GM21360 (cell line): Measurements from ENCODE around the gene SENP8.
A peak's percentile ranks its signal among the peaks of the same experiment; 100 is the strongest.
"Not testable (repeated sequence)": the region's sequence is repeated elsewhere in the genome, so short reads cannot be mapped to it uniquely, and the experiment has no call there.

ENCODE experiments used
- ATAC-seq: cut with Tn5 transposase; IDR thresholded peaks from one replicate; pipeline ENCODE4 v1.9.1; 2021; ENCODE audit warnings: mild to moderate bottlenecking, moderate library complexity; ENCODE audit not compliant: unreplicated experiment

The SENP8 gene

DNA sequence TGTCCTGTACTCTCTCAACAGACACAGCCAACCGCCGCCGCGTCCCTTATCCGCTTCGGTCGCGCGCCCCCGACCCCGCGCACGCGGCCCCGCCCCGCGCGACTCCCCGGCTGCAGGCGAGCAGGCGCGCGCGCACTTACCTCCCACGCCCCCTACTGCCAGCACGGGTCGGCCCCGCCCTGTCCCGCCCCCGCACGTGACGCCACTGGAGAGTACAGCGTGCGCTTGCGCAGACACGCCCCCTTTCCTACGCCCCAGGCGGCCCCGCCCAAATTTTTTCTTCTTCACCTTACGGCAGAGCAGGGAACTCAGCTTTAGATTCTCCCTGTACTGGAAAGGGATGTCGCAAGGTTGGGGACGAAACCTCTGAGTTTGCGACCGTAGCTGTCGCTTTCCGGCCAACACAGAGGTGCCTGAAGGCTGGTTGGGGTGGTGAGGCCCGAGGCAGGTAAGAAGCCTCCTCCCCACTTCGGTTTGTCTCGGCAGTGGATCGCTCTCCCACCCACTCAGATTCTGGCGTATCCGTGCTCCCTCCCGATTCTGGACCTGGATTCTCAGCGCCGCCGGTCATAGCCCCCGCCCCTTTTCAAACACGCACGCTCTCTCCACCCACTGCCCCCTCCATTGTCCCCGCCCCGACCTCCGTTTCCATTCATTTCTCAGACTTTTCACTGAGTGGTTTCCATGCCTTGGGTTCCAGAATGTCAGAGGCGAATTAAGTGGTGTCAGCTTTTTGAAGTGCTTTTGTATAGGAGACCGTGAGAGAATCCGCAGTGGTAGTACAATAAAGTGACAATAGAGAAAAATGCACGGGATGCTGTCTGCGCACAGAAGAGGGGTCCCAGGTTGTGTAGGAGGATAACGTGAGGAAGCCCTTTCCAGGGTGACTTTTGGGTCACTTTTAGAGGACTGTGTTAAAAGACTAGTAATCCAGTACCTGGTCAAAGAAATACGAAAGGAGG, at the start of gene SENP8, which contains the start of gene MYO9A:
TSS of gene SENP8 (plus strand) at position 387 of the 962 bp plus-strand sequence. CDS start 21,221 bp downstream, outside the sequence.
TSS of gene MYO9A (minus strand) at position 134 of the 962 bp plus-strand sequence. CDS start 71,587 bp downstream, outside the sequence.
- peak; percentile 52 for ATAC-seq

DNA sequence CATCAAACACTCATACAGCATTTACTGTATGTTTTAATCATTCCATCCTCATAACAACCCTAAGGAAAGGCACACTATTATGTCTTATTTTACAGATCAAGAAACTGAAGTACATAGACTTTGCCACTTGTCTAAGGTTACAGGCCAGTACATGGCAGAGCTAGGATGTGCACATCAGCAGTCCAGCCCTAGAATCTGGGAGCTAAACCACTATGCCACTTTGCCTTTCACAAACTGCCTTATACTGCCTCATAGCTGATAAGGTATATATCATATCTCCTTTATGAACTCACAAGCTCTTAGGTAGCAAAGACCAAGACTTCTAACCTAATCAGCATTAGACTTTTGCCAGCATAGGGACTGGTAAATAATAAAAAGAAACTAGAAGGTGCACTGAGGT, 49.3 kb upstream of the SENP8 start:
- ATAC-seq = no peak

DNA sequence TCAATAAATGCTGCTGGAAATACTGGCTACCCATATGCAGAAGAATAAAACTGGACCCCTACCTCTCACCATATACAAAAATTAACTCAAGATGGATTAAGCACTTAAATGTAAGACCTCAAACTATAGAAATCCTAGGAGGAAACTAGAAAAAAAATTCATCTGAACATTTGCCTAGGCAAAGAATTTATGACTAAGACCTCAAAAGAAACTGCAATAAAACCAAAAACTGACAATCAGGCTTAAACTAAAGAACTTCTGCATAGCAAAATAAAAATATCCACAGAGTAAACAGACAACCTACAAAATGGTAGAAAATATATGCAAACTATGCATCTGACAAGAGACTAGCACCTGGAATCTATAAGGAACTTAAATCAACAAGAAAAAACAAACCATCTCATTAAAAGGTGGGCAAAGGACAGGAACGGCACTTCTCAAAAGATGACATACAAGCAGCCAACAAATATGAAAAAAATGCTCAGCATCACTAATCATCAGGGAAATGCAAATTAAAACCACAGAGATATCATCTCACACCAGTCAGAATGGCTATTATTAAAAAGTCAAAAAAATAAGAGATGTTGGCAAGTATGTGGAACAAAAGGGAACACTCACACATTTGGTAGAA, 47.3 kb upstream of the SENP8 start:
- ATAC-seq = no peak

DNA sequence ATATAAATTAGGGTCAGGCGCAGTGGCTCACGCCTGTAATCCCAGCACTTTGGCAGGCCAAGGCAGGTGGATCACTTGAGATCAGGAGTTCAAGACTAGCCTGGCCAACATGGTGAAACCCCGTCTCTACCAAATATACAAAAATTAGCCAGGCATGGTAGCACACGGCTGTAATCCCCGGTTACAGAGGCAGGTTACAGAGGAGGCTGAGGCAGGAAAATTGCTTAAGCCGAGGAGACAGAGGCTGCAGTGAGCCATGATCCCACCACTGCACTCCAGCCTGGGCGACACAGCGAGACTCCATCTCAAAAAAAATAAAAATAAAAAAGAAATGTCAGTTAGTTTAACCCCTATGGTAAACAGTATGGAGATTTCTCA, 46.8 kb upstream of the SENP8 start:
- not testable (repeated sequence) for ATAC-seq

DNA sequence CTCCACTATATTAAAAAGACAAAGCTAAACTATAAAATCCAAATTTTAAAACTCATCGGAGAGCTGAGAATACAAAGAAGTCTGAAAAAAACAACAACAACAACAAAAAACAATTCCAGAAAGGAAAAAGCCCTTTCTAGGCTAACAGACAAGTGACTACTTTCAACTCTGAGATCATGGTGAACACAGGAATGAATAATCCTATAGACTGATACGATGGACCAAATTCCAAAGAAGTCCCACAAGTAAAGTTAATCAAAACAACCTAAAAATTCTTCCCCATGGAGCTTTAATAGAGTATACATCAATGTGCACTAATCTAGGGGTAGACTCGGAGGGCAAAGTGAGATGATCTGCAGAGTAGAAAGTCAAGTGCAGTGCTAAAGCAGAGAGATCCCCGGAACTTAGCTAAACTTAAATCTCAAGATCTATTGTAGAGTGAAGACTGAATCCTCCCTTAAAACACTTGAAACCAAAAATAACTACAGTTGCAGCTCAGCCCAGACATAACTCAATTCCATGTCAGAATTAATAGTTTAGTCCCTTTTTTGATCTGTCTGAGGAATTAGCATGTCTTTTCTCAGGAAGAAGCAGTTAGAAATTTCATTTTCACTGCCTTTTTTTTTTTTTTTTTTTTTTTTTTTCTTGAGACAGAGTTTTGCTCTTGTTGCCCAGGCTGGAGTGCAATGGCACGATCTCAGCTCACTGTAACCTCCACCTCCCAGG, 43.7 kb upstream of the SENP8 start:
- no peak for ATAC-seq

DNA sequence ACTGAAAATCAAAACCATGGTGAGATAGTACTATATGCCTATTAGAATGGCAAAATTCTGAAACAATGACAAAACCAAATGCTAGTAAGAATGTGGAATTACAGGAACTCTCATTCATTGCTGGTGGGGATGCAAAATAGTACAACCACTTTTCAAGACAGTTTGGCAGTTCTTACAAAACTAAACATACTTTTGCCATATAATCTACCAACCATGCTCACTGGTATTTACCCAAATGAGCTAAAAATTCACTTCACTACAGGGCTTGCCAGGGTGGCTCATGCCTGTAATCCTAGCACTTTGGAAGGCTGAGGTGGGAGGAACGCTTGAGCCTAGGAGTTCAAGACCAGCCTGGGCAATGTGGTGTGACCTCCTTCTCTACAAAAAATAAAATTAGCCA, 40.3 kb upstream of the SENP8 start:
- no peak for ATAC-seq

DNA sequence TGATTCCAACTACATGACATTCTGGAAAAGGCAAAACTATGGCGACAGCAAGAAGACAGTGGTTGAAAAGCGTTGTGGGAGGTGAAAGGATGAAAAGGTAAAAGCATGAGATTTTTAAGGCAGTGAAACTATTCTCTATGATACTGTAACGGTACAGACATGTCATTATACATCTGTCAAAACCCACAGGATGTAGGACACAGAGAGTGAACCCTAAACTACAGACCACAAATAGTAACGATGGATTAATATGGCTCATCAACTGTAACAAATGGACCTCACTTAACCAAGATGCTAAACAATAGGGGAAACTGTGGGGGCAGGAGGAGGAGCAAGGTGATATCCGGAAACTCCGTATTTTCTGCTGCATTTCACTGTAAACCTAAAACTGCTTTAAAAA, 39.3 kb upstream of the SENP8 start:
- no peak for ATAC-seq

DNA sequence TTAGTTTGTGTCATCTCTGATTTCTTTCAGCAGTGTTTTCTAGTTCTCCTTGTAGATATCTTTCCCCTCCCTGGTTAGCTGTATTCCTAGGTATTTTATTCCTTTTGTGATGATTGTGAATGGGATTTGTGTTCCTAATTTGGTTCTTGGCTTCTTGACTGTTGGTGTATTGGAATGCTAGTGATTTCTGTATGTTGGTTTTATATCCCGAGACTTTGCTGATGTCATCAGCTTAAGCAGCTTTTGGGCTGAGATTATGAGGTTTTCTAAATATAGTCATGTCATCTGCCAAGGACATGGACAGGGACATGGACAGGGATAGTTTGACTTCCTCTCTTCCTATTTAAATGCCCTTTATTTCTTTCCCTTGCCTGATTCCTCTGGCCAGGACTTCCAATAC, 36.0 kb upstream of the SENP8 start:
- ATAC-seq = no peak

DNA sequence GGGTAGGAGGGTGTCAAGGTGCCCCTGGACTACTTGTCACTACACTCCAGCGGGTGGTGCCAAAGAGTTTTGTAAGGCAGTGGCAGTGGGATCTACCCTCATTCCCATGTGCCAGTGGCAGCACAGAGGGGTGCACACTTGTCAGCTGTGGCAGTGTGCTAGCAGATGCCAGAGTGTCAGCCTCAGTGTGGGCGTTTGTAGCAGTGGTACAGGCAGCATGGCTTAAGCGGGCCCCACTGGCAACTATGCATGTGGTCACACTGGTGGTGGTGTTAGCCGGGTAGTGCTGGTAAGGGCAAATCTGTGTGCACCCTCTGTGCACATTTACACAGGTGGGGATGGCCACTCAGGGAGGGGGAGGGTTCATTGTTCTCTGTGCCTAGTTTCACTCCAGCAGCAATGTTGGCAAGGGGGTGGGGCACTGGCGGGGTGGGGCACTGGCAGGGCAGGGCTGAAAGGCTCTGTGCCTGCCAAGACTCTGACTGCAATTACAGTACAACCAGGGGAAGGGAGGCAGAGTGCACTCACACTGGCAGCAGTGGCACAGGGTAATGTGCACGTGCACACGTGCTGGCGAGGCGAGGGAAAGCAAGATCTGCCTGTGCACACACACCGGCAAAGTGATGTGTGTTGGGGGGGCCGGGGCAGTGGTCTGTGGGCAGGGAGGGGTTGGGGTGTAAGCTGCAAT, 32.0 kb upstream of the SENP8 start:
- ATAC-seq = no peak

DNA sequence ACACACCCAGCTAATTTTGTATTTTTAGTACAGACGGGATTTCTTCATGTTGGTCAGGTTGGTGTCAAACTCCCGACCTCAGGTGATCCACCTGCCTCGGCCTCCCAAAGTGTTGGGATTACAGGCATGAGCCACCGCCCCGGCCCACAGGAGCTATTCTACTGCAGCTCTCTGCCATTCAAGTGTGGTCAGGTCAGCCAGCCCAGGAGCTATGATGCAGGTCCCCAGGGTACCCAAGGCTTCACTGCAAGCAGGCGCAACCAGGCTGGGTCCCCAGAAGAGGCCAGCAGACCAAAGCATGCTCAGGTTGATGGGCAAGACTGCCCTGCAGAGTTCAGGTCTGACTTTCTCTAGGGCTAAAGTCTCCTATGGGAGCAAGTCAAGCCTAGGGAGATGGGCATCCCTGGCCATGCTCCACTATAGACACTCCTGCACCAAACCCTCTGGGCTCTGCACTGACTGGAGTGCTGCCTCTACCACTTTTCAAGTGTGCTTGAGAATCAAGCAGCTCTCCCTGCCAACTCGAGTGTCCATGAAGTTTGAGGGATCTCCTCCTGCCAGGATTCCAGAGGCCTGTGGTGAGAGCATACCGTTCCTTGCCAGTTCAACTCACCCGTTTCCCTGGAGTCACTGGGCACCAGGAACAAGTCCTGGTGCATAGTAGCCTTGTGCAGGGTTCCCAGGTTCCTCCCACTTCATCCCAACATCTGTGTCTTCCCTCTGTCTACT, 31.1 kb upstream of the SENP8 start:
- ATAC-seq = no peak

DNA sequence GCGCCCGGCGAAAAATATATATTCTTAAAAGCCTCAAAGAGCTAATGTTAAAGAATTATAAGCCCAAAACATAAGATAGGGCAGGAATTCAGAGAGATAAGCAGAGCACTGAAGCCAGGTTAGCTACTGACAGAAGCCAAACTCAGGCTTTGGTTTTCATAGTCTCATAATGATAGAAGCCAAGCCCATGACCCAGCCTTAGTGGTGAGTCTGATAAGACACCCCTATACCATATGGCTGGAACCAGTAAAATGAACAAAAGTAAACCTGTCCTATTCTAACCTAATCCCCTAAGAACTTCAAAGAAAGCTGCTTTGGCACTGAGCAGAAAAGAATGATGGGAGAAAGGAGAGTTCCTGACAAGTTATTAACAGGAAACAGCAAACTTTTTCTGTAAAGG, 26.2 kb upstream of the SENP8 start:
- no peak for ATAC-seq

DNA sequence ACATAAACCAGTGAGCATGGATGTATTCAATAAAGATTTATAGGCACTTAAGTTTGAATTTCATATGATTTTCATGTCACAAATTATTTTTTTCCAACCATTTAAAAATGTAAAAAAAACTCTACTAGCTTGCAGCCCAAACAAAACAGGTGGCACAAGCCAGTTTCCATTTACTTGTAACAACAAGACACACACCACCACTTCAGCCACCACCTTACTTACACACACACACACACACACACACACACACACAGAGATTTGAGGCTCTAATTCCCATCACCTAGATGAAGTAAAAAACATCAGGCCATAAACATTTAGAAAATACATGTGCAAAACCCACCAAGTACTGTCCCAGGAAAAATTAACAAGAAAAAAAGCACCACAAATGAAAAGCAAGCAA, 25.5 kb upstream of the SENP8 start:
- no peak for ATAC-seq

DNA sequence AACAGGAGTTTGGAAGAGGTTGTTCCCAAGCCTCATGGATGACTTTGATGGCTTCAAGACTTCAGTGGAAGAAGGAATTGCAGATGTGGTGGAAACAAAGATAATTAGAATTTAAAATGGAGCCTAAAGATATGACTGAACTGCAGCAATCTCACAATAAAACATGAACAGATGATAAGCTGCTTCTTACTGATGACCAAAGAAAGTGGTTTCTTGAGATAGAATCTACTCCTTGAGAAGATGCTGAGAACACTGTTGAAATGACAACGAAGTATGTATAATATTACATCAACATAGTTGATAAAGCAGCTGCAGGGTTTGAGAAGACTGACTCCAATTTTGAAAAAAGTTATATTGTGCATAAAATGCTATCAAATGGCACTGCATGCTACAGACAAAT, 21.4 kb upstream of the SENP8 start:
- ATAC-seq = no peak

DNA sequence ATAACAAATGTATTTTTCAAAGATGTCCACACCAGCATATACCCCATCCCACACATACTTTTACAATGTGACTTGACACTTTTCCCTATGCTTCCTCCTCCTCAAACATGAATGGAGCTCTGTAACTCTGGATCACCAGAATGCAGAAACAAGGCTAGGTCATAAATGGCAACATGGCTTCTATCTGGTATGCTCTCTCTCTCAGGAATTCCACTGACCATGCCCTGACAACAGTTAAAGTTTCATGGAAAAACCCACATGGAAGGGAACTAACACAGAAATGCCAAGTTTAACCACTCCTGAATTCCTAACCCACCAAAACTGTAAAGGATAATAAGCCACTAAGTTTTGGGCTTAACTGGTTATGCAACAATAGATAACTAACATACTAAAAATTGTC, 20.2 kb upstream of the SENP8 start:
- no peak for ATAC-seq

DNA sequence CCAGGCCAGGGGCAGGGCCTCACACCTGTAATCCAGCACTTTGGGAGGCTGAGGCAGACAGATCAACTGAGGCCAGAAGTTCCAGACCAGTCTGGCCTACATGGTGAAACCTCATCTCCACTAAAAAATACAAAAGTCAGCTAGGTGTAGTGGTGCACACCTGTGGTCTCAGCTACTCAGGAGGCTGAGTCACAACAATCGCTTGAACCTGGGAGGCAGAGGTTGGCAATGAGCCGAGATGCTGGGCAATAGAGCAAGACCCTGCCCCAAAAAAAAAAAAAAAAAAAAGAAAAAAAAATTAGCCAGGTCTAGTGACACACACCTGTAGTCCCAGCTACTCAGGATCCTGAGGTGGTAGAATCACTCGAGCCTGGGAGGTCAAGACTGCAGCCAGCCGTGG, 19.0 kb upstream of the SENP8 start:
- ATAC-seq = no peak

DNA sequence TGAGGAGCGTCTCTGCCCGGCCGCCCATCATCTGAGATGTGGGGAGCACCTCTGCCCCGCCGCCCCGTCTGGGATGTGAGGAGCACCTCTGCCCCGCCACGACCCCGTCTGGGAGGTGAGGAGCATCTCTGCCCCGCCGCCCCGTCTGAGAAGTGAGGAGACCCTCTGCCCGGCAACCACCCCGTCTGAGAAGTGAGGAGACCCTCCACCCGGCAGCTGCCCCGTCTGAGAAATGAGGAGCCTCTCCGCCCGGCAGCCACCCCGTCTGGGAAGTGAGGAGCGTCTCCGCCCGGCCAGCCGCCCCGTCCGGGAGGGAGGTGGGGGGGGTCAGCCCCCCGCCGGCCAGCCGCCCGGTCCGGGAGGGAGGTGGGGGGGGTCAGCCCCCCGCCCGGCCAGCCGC, 17.7 kb upstream of the SENP8 start:
- ATAC-seq = not testable (repeated sequence)

DNA sequence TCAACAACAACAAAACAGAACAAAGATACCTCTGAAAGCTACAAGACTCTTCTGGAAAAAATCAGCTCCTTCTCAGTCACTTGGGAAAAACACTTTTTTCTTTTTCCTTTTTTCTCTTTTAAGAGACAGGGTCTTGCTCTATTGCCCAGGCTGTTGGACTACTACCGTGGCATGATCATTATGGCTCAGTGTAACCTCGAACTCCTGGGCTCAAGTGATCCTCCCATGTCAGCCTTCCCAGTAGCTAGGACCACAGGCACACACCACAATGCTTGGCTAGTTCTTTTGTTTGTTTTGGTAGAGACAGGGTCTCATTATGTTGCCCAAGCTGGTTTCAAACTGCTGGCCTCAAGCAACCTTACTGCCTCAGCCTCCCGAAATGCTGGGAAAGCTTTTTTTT, 13.1 kb upstream of the SENP8 start:
- no peak for ATAC-seq

DNA sequence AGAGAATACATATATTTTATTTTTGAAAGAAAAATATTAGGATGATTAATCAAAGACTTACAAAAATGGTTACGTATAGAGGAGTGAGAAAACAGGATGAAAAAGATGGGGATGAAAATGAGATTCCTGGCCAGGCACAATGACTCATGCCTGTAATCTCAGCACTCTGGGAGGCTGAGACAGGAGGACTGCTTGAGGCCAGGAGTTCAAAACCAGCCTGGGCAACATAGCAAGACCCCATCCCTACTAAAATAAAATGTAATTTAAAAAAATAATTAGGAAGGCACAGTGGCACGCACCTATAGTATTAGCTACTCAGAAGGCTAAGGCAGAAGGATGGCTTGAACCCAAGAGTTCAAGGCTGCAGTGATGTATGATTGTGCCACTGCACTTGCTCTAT, 12.1 kb upstream of the SENP8 start:
- no peak for ATAC-seq

DNA sequence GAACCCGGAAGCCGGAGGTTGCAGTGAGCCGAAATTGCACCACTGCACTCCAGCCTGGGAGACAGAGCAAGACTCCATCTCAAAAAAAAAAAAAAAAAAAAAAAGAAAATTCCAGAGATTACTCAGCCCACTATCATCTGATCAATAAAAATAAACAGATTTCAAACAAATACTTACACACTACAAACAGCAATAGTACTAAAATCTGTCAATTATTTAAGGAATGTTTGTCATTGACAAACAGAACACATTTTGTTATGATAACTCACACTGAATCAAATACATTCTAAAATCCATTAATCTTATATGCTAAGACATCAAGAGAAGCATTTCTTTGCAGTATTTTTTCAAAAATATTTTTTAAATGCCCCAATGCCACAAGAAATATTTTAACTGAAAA, 7.8 kb upstream of the SENP8 start:
- ATAC-seq = no peak

DNA sequence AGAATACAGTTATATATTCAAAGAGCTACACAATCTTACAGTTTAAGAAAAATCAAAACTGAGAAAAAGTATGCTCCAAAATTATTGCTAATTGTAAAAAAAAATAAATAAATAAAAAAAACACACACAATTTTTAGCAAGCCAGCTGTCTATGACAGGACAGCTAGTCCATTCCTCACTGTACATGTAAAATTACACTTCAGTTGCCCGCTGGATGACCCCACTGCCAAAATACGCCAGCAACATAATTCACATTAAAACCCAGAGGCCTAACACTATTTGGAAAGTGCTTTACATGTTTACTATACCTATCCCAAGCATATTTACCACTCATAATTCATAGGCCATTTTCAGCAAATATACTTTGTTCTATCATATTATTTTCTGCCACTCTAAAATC, 6.1 kb upstream of the SENP8 start:
- ATAC-seq = no peak
